H1 (cell line): ENCODE results near the gene ATP6V0D1. TPM values are rescaled to one million over a fixed set of nuclear protein-coding genes. Genes with fewer than 3 reads are reported as not detected.

ENCODE experiments used
- CTCF ChIA-PET: fragments of 300-600 bp; sonication (Branson Sonifier 250); formaldehyde crosslinking; loops from one replicate; lab custom pipeline; 2021; ENCODE audit not compliant: partially characterized antibody; lab: Charles Lee
- POLR2A ChIA-PET: fragments of 300-600 bp; sonication (Branson Sonifier 250); formaldehyde crosslinking; loops from one replicate; lab custom pipeline; 2021; ENCODE audit warnings: inconsistent platforms; ENCODE audit not compliant: partially characterized antibody; lab: Charles Lee
- DNase-seq, 2 experiments: peaks; one replicate each; pipeline versions ENCODE4 v3.0.0 to v3.0.0-alpha.2; 2010 to 2022; ENCODE audit warnings: low spot score in 2 of 2, low read depth in 1 of 2, mixed read lengths in 1 of 2
- FAIRE-seq: peaks from 2 replicates; lab custom pipeline; 2011; peaks lifted over from hg19 to GRCh38; lab: Jason Lieb, UNC
- H2AFZ ChIP-seq: 2 replicates; pipeline ENCODE4 v1.8.1; 2012; ENCODE audit warnings: low read length, inconsistent platforms
- H2AK5ac ChIP-seq: 2 replicates; pipeline ENCODE4 v1.6.1; 2013; ENCODE audit warnings: low read depth, low read length
- H2BK120ac ChIP-seq: replicated peaks from 2 replicates; pipeline ENCODE3; 2013; ENCODE audit warnings: low read depth, low read length, inconsistent platforms
- H2BK12ac ChIP-seq: 2 replicates; pipeline ENCODE4 v1.6.1; 2013; ENCODE audit warnings: low read depth, low read length
- H2BK15ac ChIP-seq: 2 replicates; pipeline ENCODE4 v1.6.1; 2013; ENCODE audit warnings: low read length
- H2BK20ac ChIP-seq: 2 replicates; pipeline ENCODE4 v1.6.1; 2013; ENCODE audit warnings: low read length
- H2BK5ac ChIP-seq: 2 replicates; pipeline ENCODE4 v1.6.1; 2013; ENCODE audit warnings: low read depth, low read length
- H3K14ac ChIP-seq: 2 replicates; pipeline ENCODE4 v1.6.1; 2013; ENCODE audit warnings: inconsistent platforms; ENCODE audit not compliant: insufficient read length
- H3K18ac ChIP-seq: 2 replicates; pipeline ENCODE4 v1.6.1; 2013; ENCODE audit warnings: low read length; ENCODE audit errors: extremely low read depth
- H3K23ac ChIP-seq: 2 replicates; pipeline ENCODE4 v1.6.1; 2013; ENCODE audit warnings: inconsistent platforms; ENCODE audit not compliant: insufficient read length
- H3K23me2 ChIP-seq: 2 replicates; pipeline ENCODE4 v1.6.1; 2013; ENCODE audit warnings: low read depth, low read length
- H3K27ac ChIP-seq: 2 replicates; pipeline ENCODE4 v1.6.1; 2011; ENCODE audit warnings: low read depth, low read length, inconsistent platforms
- H3K27me3 ChIP-seq, 4 experiments: replicated peaks in 1 of 4; 1 replicate in 1 of 4; 2 replicates in 3 of 4; pipeline versions ENCODE4 v1.6.1 to v1.8.1; 2011 to 2013; ENCODE audit warnings: low read length in 3 of 4, mild to moderate bottlenecking in 3 of 4, inconsistent platforms in 2 of 4, mixed read lengths in 2 of 4, moderate library complexity in 1 of 4; ENCODE audit not compliant: control insufficient read depth in 3 of 4, insufficient read depth in 3 of 4; ENCODE audit errors: extremely low read depth in 1 of 4
- H3K36me3 ChIP-seq, 4 experiments: 2 replicates each; pipeline versions ENCODE4 v1.6.1 to v1.8.1; 2011 to 2013; ENCODE audit warnings: mild to moderate bottlenecking in 4 of 4, low read length in 3 of 4, moderate library complexity in 2 of 4, control low read depth in 1 of 4, inconsistent platforms in 1 of 4; ENCODE audit not compliant: insufficient read depth in 4 of 4, control insufficient read depth in 2 of 4
- H3K4ac ChIP-seq: replicated peaks from 2 replicates; pipeline ENCODE3; 2013; ENCODE audit warnings: low read length, low read depth, mixed read lengths, inconsistent platforms; ENCODE audit not compliant: insufficient read length
- H3K4me1 ChIP-seq, 4 experiments: replicated peaks in 1 of 4; 1 replicate in 1 of 4; 2 replicates in 3 of 4; pipeline versions ENCODE4 v1.6.1 to v1.8.1; 2011 to 2013; ENCODE audit warnings: low read length in 3 of 4, inconsistent platforms in 2 of 4, mixed read lengths in 1 of 4; ENCODE audit not compliant: insufficient read depth in 4 of 4, control insufficient read depth in 3 of 4
- H3K4me2 ChIP-seq, 2 experiments: 2 replicates each; pipeline versions ENCODE4 v1.6.1 to v1.8.1; 2011 to 2013; ENCODE audit warnings: low read depth in 2 of 2, low read length in 2 of 2, control low read depth in 1 of 2, inconsistent platforms in 1 of 2, mild to moderate bottlenecking in 1 of 2; ENCODE audit not compliant: insufficient read depth in 1 of 2
- H3K4me3 ChIP-seq, 4 experiments: fragments of 200-600, 300-600 bp in 1 of 4; sonication (generic), shearing (Covaris generic), sonication (Bioruptor Twin) in 1 of 4; 2 replicates each; pipeline versions ENCODE4 v1.5.1 to v1.8.1; 2011 to 2016; ENCODE audit warnings: low read length in 4 of 4, low read depth in 3 of 4, control low read depth in 2 of 4, inconsistent platforms in 2 of 4, mild to moderate bottlenecking in 2 of 4, mixed read lengths in 1 of 4, moderate library complexity in 1 of 4; ENCODE audit not compliant: insufficient read depth in 2 of 4; ENCODE audit errors: extremely low read depth in 1 of 4
- H3K56ac ChIP-seq: replicated peaks from 2 replicates; pipeline ENCODE3; 2013; ENCODE audit warnings: low read depth, mild to moderate bottlenecking, mixed read lengths, low read length, inconsistent platforms; ENCODE audit not compliant: insufficient read length
- H3K79me1 ChIP-seq: 2 replicates; pipeline ENCODE4 v1.6.1; 2013; ENCODE audit warnings: low read depth, low read length, control low read depth
- H3K79me2 ChIP-seq, 2 experiments: 2 replicates each; pipeline versions ENCODE4 v1.6.1 to v1.8.1; 2012 to 2013; ENCODE audit warnings: low read length in 2 of 2, mild to moderate bottlenecking in 2 of 2, inconsistent platforms in 1 of 2; ENCODE audit not compliant: insufficient read depth in 2 of 2, control insufficient read depth in 1 of 2
- H3K9ac ChIP-seq, 4 experiments: replicated peaks in 1 of 4; 1 replicate in 1 of 4; 2 replicates in 3 of 4; pipeline versions ENCODE4 v1.6.1 to v1.8.1; 2011 to 2013; ENCODE audit warnings: low read depth in 3 of 4, low read length in 3 of 4, control low read depth in 2 of 4, mild to moderate bottlenecking in 2 of 4, moderate library complexity in 2 of 4, inconsistent platforms in 1 of 4; ENCODE audit errors: extremely low read depth in 1 of 4
- H3K9me3 ChIP-seq, 2 experiments: 2 replicates each; pipeline versions ENCODE4 v1.6.1 to v1.8.1; 2012 to 2013; ENCODE audit warnings: mild to moderate bottlenecking in 2 of 2, moderate library complexity in 2 of 2, control low read depth in 1 of 2, inconsistent platforms in 1 of 2, low read depth in 1 of 2, low read length in 1 of 2, mixed read lengths in 1 of 2; ENCODE audit not compliant: insufficient read depth in 2 of 2
- H4K20me1 ChIP-seq, 2 experiments: replicated peaks in 1 of 2; 2 replicates each; pipeline versions ENCODE3 to v1.8.1; 2011 to 2013; ENCODE audit warnings: inconsistent platforms in 2 of 2, low read length in 2 of 2, mild to moderate bottlenecking in 1 of 2; ENCODE audit not compliant: insufficient read depth in 2 of 2, control insufficient read depth in 1 of 2
- H4K5ac ChIP-seq: 2 replicates; pipeline ENCODE4 v1.6.1; 2013; ENCODE audit warnings: low read length, low read depth, mixed read lengths, inconsistent platforms; ENCODE audit not compliant: insufficient read length
- H4K8ac ChIP-seq: 2 replicates; pipeline ENCODE4 v1.8.0; 2013; ENCODE audit warnings: mild to moderate bottlenecking, moderate library complexity, low read length, inconsistent platforms; ENCODE audit not compliant: insufficient read depth; ENCODE audit errors: extremely low read depth
- H4K91ac ChIP-seq: replicated peaks from 2 replicates; pipeline ENCODE3; 2013; ENCODE audit warnings: low read length, mixed read lengths, inconsistent platforms; ENCODE audit not compliant: insufficient read length
- CHD1 ChIP-seq: IDR thresholded peaks from 2 replicates; pipeline ENCODE4 v1.6.1; 2012; ENCODE audit warnings: low read depth, low read length, improper control_type of control experiment
- KDM5A ChIP-seq: fragments of 200-600 bp; IDR thresholded peaks from 2 replicates; pipeline ENCODE4 v1.7.1; 2012; ENCODE audit warnings: mild to moderate bottlenecking, low read length, inconsistent platforms, mixed read lengths
- POLR2AphosphoS5 ChIP-seq: IDR thresholded peaks from 2 replicates; pipeline ENCODE4 v1.6.1; 2011; ENCODE audit warnings: low read depth, low read length
- SIX5 ChIP-seq: IDR thresholded peaks from 2 replicates; pipeline ENCODE4 v1.6.1; 2011; ENCODE audit warnings: mild to moderate bottlenecking, low read depth, low read length
- SP4 ChIP-seq: IDR thresholded peaks from 2 replicates; pipeline ENCODE4 v1.6.1; 2012; ENCODE audit warnings: low read length, inconsistent platforms
- TCF12 ChIP-seq: IDR thresholded peaks from 2 replicates; pipeline ENCODE4 v1.6.1; 2011; ENCODE audit warnings: low read depth, mild to moderate bottlenecking, low read length
- WGBS, 2 experiments: shearing (Covaris generic) in 1 of 2; methylation state at CpG; one replicate each; pipeline versions ENCODE4 v1.1.6 to v1.1.7; 2013 to 2015; ENCODE audit warnings: low lambda C conversion rate in 2 of 2, mixed read lengths in 2 of 2, inconsistent platforms in 1 of 2, low coverage in 1 of 2, missing lambda C conversion rate in 1 of 2; ENCODE audit not compliant: insufficient replicate concordance in 2 of 2, insufficient coverage in 1 of 2, insufficient read length in 1 of 2; ENCODE audit errors: extremely low coverage in 1 of 2, missing lambda C conversion rate in 1 of 2; 5-methylcytosine and 5-hydroxymethylcytosine counted together
- polyA plus RNA-seq, 7 experiments: library from polyadenylated mRNA; depleted of rRNA in 3 of 7; stranded (reverse) in 5 of 7; unstranded in 2 of 7; fragments of >200 nt in 5 of 7; fragments of 200-250 nt in 2 of 7; gene quantifications; 1 replicate in 5 of 7; 2 replicates in 1 of 7; 4 replicates in 1 of 7; pipeline versions ENCODE4 v1.2.1 to v1.2.3, GENCODE V29; 2011 to 2013; ENCODE audit warnings: missing spikeins in 2 of 7, mixed read lengths in 2 of 7
- total RNA-seq: library from RNA; stranded (reverse); fragmentation: NEBNext Ultra II Directional; extraction: Animal tissue kit (Norgen Biotek cat#: 25700); gene quantifications from 2 replicates; pipeline ENCODE4 v1.2.1, GENCODE V29; 2021
- TF ChIP-seq, protein P1 (sequence below): IDR thresholded peaks from 2 replicates; pipeline ENCODE4 v1.6.1; 2012; ENCODE audit warnings: inconsistent platforms

Gene ATP6V0D1
- total and polyA plus RNA-seq, 2 of the 8 experiments (the other 6 are each of a cell fraction or from before 2014, with no cell fraction given): 47.3 to 134 TPM

- Histone ChIP-seq H2BK20ac (peak overlapping the region; percentile 99), H3K56ac (peak overlapping the region; percentile 9), H4K20me1 (no peaks in the 10 kb centered on the region), H4K5ac (peak overlapping the region; percentile 95), H3K36me3 (no peaks in the 10 kb centered on the region), H4K91ac (peak overlapping the region; percentile 91), H2BK5ac (peak overlapping the region; percentile 98; the same call in 1 of the 2 replicates), H3K23me2 (peaks cover 2% of the 10 kb centered on the region; the same call in 1 of the 2 replicates), H2AFZ (no peak overlapping the region), H3K79me2 (no peaks in the 10 kb centered on the region), H3K23ac (no peak overlapping the region), H3K79me1 (peaks cover 6% of the 10 kb centered on the region; the same call in 1 of the 2 replicates), H3K4ac (peak overlapping the region; percentile 63), H3K9ac (peak overlapping the region in 1 of 4 experiments; percentile 29; a peak in 2 of 7 replicates), H2BK12ac (peak overlapping the region; percentile 93; the same call in 1 of the 2 replicates), H3K27ac (peak overlapping the region; percentile 58; the same call in 1 of the 2 replicates), H4K8ac (no peak overlapping the region), H3K4me2 (peak overlapping the region; percentile 62 to 86), H3K18ac (peak overlapping the region; percentile 98; the same call in 1 of the 2 replicates), H3K4me1 (peaks cover 29 to 44% (median 36%) of the 10 kb centered on the region in 4 experiments), H3K27me3 (peaks cover 0 to 14% (median 13%) of the 10 kb centered on the region in 4 experiments; a peak in 6 of 7 replicates), H3K14ac (no peak overlapping the region), H2BK120ac (peak overlapping the region; percentile 75), H2AK5ac (0 out of 2 replicates have a peak overlapping the region, but pooled peaks have one; percentile 59), H3K4me3 (peak overlapping the region in 2 of 4 experiments; percentile 31 to 52; a peak in 4 of 8 replicates), H3K9me3 (no peaks in the 10 kb centered on the region), H2BK15ac (no peak overlapping the region; the same call in 1 of the 2 replicates)
- ChIA-PET CTCF (interaction anchor here (0.6 to 24.6 kb wide), 11 partner anchors 10 to 166 kb away, joined by 3 to 476 read pairs (median 8); partner anchors contain the start of genes KCTD19, LRRC36 and TPPP3), POLR2A (interaction anchor here (0.8 to 1.4 kb wide), 6 partner anchors 8 to 140 kb away, joined by 3 to 5 read pairs (median 3); no protein-coding TSS in a partner anchor)
- TF ChIP-seq SIX5: no peak
- no peak for TF ChIP-seq CHD1
- TF ChIP-seq SP4: no peak
- TF ChIP-seq TCF12: no peak
- TF ChIP-seq, protein P1, sequence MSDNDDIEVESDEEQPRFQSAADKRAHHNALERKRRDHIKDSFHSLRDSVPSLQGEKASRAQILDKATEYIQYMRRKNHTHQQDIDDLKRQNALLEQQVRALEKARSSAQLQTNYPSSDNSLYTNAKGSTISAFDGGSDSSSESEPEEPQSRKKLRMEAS: no peak
- no peak for TF ChIP-seq KDM5A
- TF ChIP-seq POLR2AphosphoS5: no peak
- WGBS, 2 experiments: 13% methylated on average over 6 of the region's 6 CpGs; no CpG with 5 or more reads in 1 of the 2 experiments
- FAIRE-seq: no peak
- DNase-seq: no peak
These were observed 55.9 kb downstream of the ATP6V0D1 start for GRCh38 chr16:67425061-67425460.
